Stimulated activated naive CD8-positive, alpha-beta T cell treated with anti-CD3 and anti-CD28 coated beads, Interleukin-15, Interleukin-2, amounts not matched to agents 100 ng/mL and 50 ng/mL, for 24 hours (primary cell): ENCODE results near the gene ASXL2.
"Not testable (repeated sequence)": the region's sequence is repeated elsewhere in the genome, so short reads cannot be mapped to it uniquely, and the experiment has no call there.

Experiments
- H3K27ac Mint-ChIP-seq: one replicate; pipeline ENCODE4 v1.8.0; 2021; ENCODE audit warnings: mild to moderate bottlenecking, mixed read lengths
- H3K27me3 Mint-ChIP-seq: one replicate; pipeline ENCODE4 v1.8.0; 2021; ENCODE audit warnings: mixed read lengths
- H3K36me3 Mint-ChIP-seq: one replicate; pipeline ENCODE4 v1.8.0; 2021; ENCODE audit warnings: low read depth, mixed read lengths
- H3K4me1 Mint-ChIP-seq: one replicate; pipeline ENCODE4 v1.8.0; 2021; ENCODE audit warnings: low read depth, mixed read lengths
- H3K4me3 Mint-ChIP-seq: one replicate; pipeline ENCODE4 v1.8.0; 2021; ENCODE audit warnings: mild to moderate bottlenecking, mixed read lengths
- H3K9me3 Mint-ChIP-seq: one replicate; pipeline ENCODE4 v1.8.0; 2021; ENCODE audit warnings: mixed read lengths

Gene ASXL2

GRCh38 chr2:25831746-25832449, 46.4 kb downstream of the ASXL2 start:
- no peaks in the 10 kb centered on the region for H3K9me3 Mint-ChIP-seq
- peaks cover 78% of the 10 kb centered on the region for H3K4me1 Mint-ChIP-seq
- peaks cover 49% of the 10 kb centered on the region for H3K36me3 Mint-ChIP-seq
- H3K27ac Mint-ChIP-seq, result peak overlapping the region; percentile 87
- H3K4me3 Mint-ChIP-seq, result peak overlapping the region; percentile 59
- no peaks in the 10 kb centered on the region for H3K27me3 Mint-ChIP-seq

DNA sequence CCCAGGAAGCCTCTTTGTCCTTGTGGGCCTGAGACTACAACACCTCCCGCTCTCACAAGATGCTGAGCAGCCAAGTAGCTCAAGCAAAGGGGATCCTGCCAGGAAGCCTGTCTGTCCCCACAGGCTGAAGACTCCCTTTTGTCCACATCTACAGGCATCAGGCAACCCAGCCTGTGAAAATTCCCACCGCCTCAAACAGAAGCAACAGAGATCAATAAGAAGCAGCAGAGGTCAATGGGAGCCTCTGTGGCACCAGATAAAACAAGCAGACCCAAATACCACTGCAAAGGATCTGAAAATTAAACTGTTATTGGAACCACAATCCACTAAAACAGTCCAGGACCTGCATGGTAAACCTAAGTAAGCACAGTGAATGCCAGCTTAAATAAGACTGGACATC, 48.5 kb downstream of the ASXL2 start:
- Mint-ChIP-seq H3K36me3 (peaks cover 54% of the 10 kb centered on the region), H3K9me3 (no peaks in the 10 kb centered on the region), H3K4me3 (peak overlapping the region; percentile 38), H3K27ac (peak overlapping the region; percentile 69), H3K27me3 (no peaks in the 10 kb centered on the region), H3K4me1 (peaks cover 89% of the 10 kb centered on the region)

- Mint-ChIP-seq H3K4me1 (peaks cover 89% of the 10 kb centered on the region), H3K9me3 (no peaks in the 10 kb centered on the region), H3K4me3 (peak overlapping the region; percentile 38), H3K27me3 (no peaks in the 10 kb centered on the region), H3K27ac (peak overlapping the region; percentile 69), H3K36me3 (peaks cover 50% of the 10 kb centered on the region)
These were observed 48.9 kb downstream of the ASXL2 start for GRCh38 chr2:25829377-25829704.

DNA sequence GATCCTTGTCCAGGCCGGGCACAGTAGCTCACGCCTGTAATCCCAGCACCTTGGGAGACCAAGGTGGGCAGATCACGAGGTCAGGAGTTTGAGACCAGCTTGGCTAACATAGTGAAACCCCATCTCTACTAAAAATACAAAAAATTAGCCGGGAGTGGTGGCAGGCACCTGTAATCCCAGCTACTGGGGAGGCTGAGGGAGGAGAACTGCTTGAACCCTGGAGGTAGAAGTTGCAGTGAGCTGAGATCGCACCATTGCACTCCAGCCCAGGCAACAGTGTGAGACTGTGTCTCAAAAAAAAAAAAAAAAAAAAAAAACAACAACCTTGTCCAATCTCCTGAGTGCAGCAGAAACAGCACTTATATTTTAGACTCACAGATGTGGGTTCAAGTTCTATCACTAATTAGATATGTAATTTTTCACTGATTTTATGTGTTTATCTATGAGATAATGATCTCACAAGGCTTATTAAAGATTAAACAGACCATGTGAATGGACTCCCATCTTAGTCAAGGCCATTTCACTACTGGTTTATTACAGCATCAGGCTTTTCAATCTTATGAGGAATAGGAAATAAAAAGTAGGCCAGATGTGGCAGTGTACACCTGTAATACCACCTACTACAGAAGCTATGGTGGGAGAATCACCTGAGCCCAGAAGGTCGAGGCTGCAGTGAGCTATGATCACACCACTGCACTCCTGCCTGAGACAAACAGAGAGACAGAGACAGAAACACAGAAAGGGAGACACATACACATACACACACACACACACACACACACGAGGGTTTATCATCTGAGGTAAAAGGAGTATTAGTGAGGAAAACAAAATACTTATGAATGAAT, 49.5 kb downstream of the ASXL2 start:
- Mint-ChIP-seq H3K27ac (peak overlapping the region; percentile 69), H3K4me1 (peaks cover 89% of the 10 kb centered on the region), H3K4me3 (peak overlapping the region; percentile 1), H3K36me3 (peaks cover 47% of the 10 kb centered on the region)
- H3K27me3 Mint-ChIP-seq, H3K9me3 Mint-ChIP-seq: not testable (repeated sequence)

- Mint-ChIP-seq H3K9me3 (no peaks in the 10 kb centered on the region), H3K36me3 (peaks cover 43% of the 10 kb centered on the region)
These were observed 53.0 kb downstream of the ASXL2 start for GRCh38 chr2:25825238-25825637.

DNA sequence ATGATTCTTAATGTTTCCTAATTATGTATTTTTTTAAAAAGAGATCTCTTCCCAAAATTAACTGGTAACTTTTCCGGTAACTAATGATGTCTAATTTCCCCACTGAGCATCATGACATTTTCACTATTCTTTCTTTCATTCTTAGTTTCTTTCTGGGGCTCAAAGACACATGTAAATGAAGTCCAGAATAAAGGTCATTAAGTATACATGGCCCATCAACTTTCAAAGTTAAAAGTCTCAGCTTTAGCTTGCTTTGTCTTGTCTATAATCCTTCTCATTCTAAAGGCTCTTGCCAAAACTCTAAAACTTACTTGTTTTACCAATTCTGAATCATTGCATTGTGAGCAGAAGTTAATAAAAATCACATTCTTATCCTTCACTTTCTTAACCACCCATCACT, 53.6 kb downstream of the ASXL2 start:
- H3K4me3 Mint-ChIP-seq, result peak overlapping the region; percentile 83
- H3K27me3 Mint-ChIP-seq, result no peaks in the 10 kb centered on the region
- H3K36me3 Mint-ChIP-seq, result peaks cover 39% of the 10 kb centered on the region
- no peaks in the 10 kb centered on the region for H3K9me3 Mint-ChIP-seq
- H3K27ac Mint-ChIP-seq, result peak overlapping the region; percentile 92
- H3K4me1 Mint-ChIP-seq, result peaks cover 83% of the 10 kb centered on the region

More at GRCh38 chr2:25825238-25825637, 53.0 kb downstream of the ASXL2 start:
- Mint-ChIP-seq H3K4me3 (peak overlapping the region; percentile 83), H3K4me1 (peaks cover 88% of the 10 kb centered on the region), H3K27ac (peak overlapping the region; percentile 92), H3K27me3 (no peaks in the 10 kb centered on the region)

- Mint-ChIP-seq H3K4me1 (peaks cover 82% of the 10 kb centered on the region), H3K27ac (peak overlapping the region; percentile 92), H3K4me3 (peak overlapping the region; percentile 83), H3K9me3 (no peaks in the 10 kb centered on the region), H3K36me3 (peaks cover 36% of the 10 kb centered on the region), H3K27me3 (no peaks in the 10 kb centered on the region)
These were observed 54.1 kb downstream of the ASXL2 start for GRCh38 chr2:25824216-25824615.

DNA sequence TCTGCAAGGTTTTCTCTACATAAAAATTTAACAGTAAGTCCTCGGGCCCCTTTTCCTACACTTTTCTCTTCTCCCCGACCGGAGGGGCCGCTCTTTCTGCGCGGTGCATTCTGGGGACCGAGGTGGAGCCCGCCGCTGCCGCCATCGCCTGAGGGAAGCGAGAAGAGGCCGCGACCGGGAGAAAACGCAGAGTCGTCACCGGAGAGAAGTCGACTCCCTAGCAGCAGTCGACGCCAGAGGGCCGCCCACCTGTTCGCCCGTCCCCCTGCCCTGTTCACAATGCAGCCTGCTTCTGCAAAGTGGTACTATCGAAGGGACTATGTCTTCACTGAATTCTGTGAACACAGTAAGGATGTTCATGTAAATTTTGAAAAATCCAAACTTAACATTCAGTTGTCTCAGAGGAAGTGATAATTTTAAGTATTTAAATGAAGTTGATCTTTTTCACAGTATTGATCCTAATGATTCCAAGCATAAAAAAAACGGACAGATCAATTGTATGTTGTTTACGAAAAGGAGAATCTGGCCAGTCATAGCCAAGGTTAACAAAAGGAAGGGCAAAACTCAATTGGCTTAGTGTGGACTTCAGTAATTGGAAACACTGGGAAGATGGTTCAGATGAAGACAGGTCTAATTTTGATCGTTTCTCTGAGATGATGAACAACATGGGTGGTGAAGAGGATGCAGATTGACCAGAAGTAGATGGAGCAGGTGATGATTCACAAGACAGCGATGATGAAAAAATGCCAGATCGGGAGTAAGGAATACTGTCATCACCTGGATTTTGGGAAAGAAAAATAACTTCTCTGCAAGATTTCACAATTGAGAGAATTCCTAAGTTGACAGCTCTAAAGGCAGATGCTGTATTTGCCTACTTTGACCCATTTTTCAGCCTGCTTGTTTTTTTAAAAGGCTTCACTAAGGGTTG, 55.8 kb downstream of the ASXL2 start:
- peak overlapping the region; percentile 92 for H3K27ac Mint-ChIP-seq

GRCh38 chr2:25821225-25822056, 56.8 kb downstream of the ASXL2 start:
- Mint-ChIP-seq H3K27ac (peak overlapping the region; percentile 92), H3K36me3 (peaks cover 29% of the 10 kb centered on the region), H3K4me3 (peak overlapping the region; percentile 83), H3K9me3 (no peaks in the 10 kb centered on the region), H3K4me1 (peaks cover 89% of the 10 kb centered on the region), H3K27me3 (no peaks in the 10 kb centered on the region)

More for the DNA sequence above, 55.8 kb downstream of the ASXL2 start:
- no peaks in the 10 kb centered on the region for H3K9me3 Mint-ChIP-seq
- peaks cover 30% of the 10 kb centered on the region for H3K36me3 Mint-ChIP-seq
- no peaks in the 10 kb centered on the region for H3K27me3 Mint-ChIP-seq
- H3K4me3 Mint-ChIP-seq, result peak overlapping the region; percentile 83
- H3K4me1 Mint-ChIP-seq, result peaks cover 89% of the 10 kb centered on the region

DNA sequence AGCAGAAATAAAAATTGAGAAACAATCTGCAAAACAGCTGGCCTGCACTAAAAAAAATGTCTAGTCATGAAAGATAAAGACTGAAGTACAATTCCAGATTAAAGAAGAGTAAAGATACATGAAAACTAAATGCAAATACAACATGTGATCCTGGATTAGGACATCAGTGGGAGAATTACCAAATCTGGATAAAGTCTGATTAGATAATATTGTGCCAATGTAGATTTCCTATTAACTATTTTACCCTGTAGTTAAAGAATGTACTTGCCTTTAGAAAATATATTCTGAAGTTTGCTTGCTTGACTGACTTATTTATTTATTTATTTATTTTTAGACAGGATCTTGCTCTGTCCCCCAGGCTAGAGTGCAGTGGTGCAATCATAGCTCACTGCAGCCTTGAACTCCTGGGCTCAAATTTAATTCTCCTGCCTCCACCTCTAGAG, 58.7 kb downstream of the ASXL2 start:
- H3K36me3 Mint-ChIP-seq, result peaks cover 38% of the 10 kb centered on the region
- H3K4me3 Mint-ChIP-seq, result no peak overlapping the region
- no peak overlapping the region for H3K27ac Mint-ChIP-seq
- peaks cover 89% of the 10 kb centered on the region for H3K4me1 Mint-ChIP-seq
- no peaks in the 10 kb centered on the region for H3K9me3 Mint-ChIP-seq
- no peaks in the 10 kb centered on the region for H3K27me3 Mint-ChIP-seq

DNA sequence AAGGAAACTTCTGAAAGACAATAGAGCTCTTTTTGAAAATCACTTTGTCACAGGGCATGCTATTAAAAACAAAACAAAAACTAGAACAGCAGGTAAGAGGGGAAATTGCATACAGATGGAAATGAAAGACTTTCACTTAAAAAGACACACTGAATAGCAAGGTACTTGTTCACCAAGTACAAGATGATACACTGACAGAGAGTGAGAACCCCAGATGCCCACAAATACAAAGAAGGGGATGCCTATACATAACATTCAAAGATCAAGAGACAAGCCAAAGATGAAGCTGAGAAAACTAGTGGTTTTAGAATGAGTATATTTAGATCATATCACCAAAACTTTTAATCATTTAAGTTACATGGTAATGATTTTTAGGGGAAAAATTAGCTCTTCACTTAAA, 60.7 kb downstream of the ASXL2 start:
- no peaks in the 10 kb centered on the region for H3K9me3 Mint-ChIP-seq
- H3K4me3 Mint-ChIP-seq, result peak overlapping the region; percentile 48
- peaks cover 88% of the 10 kb centered on the region for H3K4me1 Mint-ChIP-seq
- peak overlapping the region; percentile 70 for H3K27ac Mint-ChIP-seq
- peaks cover 36% of the 10 kb centered on the region for H3K36me3 Mint-ChIP-seq
- no peaks in the 10 kb centered on the region for H3K27me3 Mint-ChIP-seq

DNA sequence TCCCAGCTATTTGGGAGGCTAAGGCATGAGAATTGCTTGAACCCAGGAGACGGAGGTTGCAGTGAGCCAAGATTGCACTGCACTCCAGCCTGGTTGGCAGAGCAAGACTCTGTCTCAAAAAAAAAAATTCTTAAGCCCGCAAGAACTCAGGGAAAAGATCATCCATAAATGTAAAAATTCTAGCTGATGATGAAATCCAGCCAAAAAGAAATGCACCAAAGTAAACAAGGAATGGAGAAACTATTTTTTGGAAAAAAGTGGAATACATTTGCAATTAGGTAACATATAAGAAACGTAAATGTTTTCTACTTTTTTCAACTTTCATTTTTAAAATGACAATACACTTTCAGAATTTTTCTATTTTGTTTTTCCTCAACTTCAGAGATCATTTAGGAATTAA, 61.3 kb downstream of the ASXL2 start:
- Mint-ChIP-seq H3K27ac (peak overlapping the region; percentile 70), H3K36me3 (peaks cover 36% of the 10 kb centered on the region), H3K4me3 (peak overlapping the region; percentile 48), H3K9me3 (no peaks in the 10 kb centered on the region), H3K27me3 (no peaks in the 10 kb centered on the region), H3K4me1 (peaks cover 84% of the 10 kb centered on the region)

GRCh38 chr2:25816249-25816648, 62.0 kb downstream of the ASXL2 start:
- peaks cover 77% of the 10 kb centered on the region for H3K4me1 Mint-ChIP-seq
- H3K9me3 Mint-ChIP-seq, result no peaks in the 10 kb centered on the region
- peak overlapping the region; percentile 70 for H3K27ac Mint-ChIP-seq
- H3K36me3 Mint-ChIP-seq, result peaks cover 30% of the 10 kb centered on the region
- no peak overlapping the region for H3K4me3 Mint-ChIP-seq
- no peaks in the 10 kb centered on the region for H3K27me3 Mint-ChIP-seq

GRCh38 chr2:25814681-25815080, 63.6 kb downstream of the ASXL2 start:
- Mint-ChIP-seq H3K27ac (peak overlapping the region; percentile 70), H3K4me3 (no peak overlapping the region), H3K9me3 (no peaks in the 10 kb centered on the region), H3K36me3 (peaks cover 36% of the 10 kb centered on the region), H3K4me1 (peaks cover 79% of the 10 kb centered on the region), H3K27me3 (no peaks in the 10 kb centered on the region)
